ENCODE data around the gene METTL27.
"Not testable (repeated sequence)": the region's sequence is repeated elsewhere in the genome, so short reads cannot be mapped to it uniquely, and the experiment has no call there.

The METTL27 gene

GRCh38 chr7:73839290-73839689, 3.0 kb downstream of the METTL27 start:
- DNase-seq (ENCODE audit: low read depth), result no peak

- DNase-seq (ENCODE audit: low read depth), result no peak
Measured at GRCh38 chr7:73838642-73839041, 3.7 kb downstream of the METTL27 start.

GRCh38 chr7:73837167-73837566, 5.1 kb downstream of the METTL27 start:
- DNase-seq (ENCODE audit: low read depth), result not testable (repeated sequence)

- DNase-seq (ENCODE audit: low read depth), result no peak
Measured at GRCh38 chr7:73834626-73835191, 7.6 kb downstream of the METTL27 start.

- DNase-seq (ENCODE audit: low read depth), result no peak
Measured at GRCh38 chr7:73833251-73833919, 8.9 kb downstream of the METTL27 start.

GRCh38 chr7:73832806-73833205, 9.5 kb downstream of the METTL27 start:
- DNase-seq (ENCODE audit: low read depth), result no peak

GRCh38 chr7:73831834-73832651, 10.3 kb downstream of the METTL27 start:
- no peak for DNase-seq (ENCODE audit: low read depth)

- DNase-seq (ENCODE audit: low read depth), result no peak
Measured at GRCh38 chr7:73831584-73831833, 10.8 kb downstream of the METTL27 start.

- no peak for DNase-seq (ENCODE audit: low read depth)
Measured at GRCh38 chr7:73830681-73831583, 11.4 kb downstream of the METTL27 start, which contains the start of gene CLDN4. CLDN4 (plus strand) TSS chr7:73830996; CDS start chr7:73831202, 206 bp downstream.

GRCh38 chr7:73829921-73830680, 12.2 kb downstream of the METTL27 start:
- DNase-seq (ENCODE audit: low read depth), result no peak

GRCh38 chr7:73829505-73829904, 12.8 kb downstream of the METTL27 start:
- no peak for DNase-seq (ENCODE audit: low read depth)

- DNase-seq (ENCODE audit: low read depth), result no peak
Measured at GRCh38 chr7:73828972-73829371, 13.3 kb downstream of the METTL27 start.

GRCh38 chr7:73828107-73828803, 14.1 kb downstream of the METTL27 start:
- DNase-seq (ENCODE audit: low read depth), result no peak

GRCh38 chr7:73827567-73828106, 14.7 kb downstream of the METTL27 start:
- no peak for DNase-seq (ENCODE audit: low read depth)

GRCh38 chr7:73824986-73825385, 17.3 kb downstream of the METTL27 start:
- no peak for DNase-seq (ENCODE audit: low read depth)

- no peak for DNase-seq (ENCODE audit: low read depth)
Measured at GRCh38 chr7:73823873-73824592, 18.3 kb downstream of the METTL27 start.

- DNase-seq (ENCODE audit: low read depth), result no peak
Measured at GRCh38 chr7:73823257-73823656, 19.1 kb downstream of the METTL27 start.

GRCh38 chr7:73822319-73823173, 19.8 kb downstream of the METTL27 start:
- no peak for DNase-seq (ENCODE audit: low read depth)

All from T follicular helper cell (primary cell).